ENCODE results near the gene MRPS10.
A peak's percentile ranks its signal among the peaks of the same experiment; 100 is the strongest.
"Not testable (repeated sequence)": the region's sequence is repeated elsewhere in the genome, so short reads cannot be mapped to it uniquely, and the experiment has no call there.

MRPS10 gene

DNA sequence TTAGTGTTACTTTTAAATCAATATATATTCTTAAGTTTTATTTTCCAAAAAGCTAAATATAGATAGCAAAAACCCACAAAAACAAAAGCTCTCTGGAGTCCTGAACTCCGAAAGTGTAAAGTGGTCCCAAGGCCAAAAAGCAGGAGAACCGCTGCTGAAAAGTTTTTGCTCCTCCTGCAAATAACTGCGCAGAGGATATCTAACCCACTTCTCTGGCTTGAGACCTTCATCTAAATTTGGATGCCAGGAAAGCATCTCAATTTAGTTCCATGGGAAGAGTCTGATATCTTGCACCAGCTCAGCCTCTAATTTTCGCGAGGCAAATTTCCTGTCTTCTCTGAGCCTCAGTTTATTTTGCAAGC is 523 bp downstream of the MRPS10 start:
- in situ Hi-C loops (cut with HindIII; ENCODE audit: low pct_unique_long_range_greater_than_20kb, low sequenced_read_pairs): no loop called here
- DNase-seq (ENCODE audit: low read depth in 1 of 2, low spot score in 1 of 2): no peak
- no peak for TF ChIP-seq JUND (IDR thresholded peaks at IDR 0.05; ENCODE audit: low read depth)

- DNase-seq (ENCODE audit: low read depth in 1 of 2, low spot score in 1 of 2); in situ Hi-C loops (cut with HindIII; ENCODE audit: low pct_unique_long_range_greater_than_20kb, low sequenced_read_pairs): not testable (repeated sequence)
Measured at GRCh38 chr6:42216495-42216894, 1.2 kb downstream of the MRPS10 start.

GRCh38 chr6:42212442-42212841 is 5.2 kb downstream of the MRPS10 start:
- TF ChIP-seq JUND (IDR thresholded peaks at IDR 0.05; ENCODE audit: low read depth): no peak
- in situ Hi-C loops (cut with HindIII; ENCODE audit: low pct_unique_long_range_greater_than_20kb, low sequenced_read_pairs): no loop called here
- no peak for DNase-seq (ENCODE audit: low read depth in 1 of 2, low spot score in 1 of 2)

DNA sequence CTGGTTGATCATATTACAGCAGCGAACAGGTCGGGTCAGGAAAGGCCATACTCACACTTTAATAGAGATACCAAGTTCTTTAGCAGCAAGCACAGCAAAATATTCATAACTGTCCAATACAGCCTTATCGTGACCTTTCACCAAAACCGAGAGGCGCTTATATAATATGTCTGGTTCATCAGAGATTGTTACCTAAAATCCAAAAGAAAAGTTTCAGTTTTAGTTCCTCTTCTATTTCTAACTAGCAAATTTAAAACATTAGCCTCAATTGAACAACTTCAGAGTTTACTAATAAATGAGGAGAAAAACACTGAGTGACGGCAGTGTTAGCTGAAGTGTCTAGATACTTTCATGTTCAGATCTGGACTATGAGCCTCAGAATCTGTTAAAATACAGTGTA is 5.9 kb downstream of the MRPS10 start:
- no peak for TF ChIP-seq JUND (IDR thresholded peaks at IDR 0.05; ENCODE audit: low read depth)
- no peak for DNase-seq (ENCODE audit: low read depth in 1 of 2, low spot score in 1 of 2)
- in situ Hi-C loops (cut with HindIII; ENCODE audit: low pct_unique_long_range_greater_than_20kb, low sequenced_read_pairs): no loop called here

- no peak for TF ChIP-seq JUND (IDR thresholded peaks at IDR 0.05; ENCODE audit: low read depth)
- in situ Hi-C loops (cut with HindIII; ENCODE audit: low pct_unique_long_range_greater_than_20kb, low sequenced_read_pairs): no loop called here
- no peak for DNase-seq (ENCODE audit: low read depth in 1 of 2, low spot score in 1 of 2)
Measured at GRCh38 chr6:42210551-42210950, 7.1 kb downstream of the MRPS10 start.

GRCh38 chr6:42207559-42207958 is 10.1 kb downstream of the MRPS10 start:
- in situ Hi-C loops (cut with HindIII; ENCODE audit: low pct_unique_long_range_greater_than_20kb, low sequenced_read_pairs); DNase-seq (ENCODE audit: low read depth in 1 of 2, low spot score in 1 of 2): not testable (repeated sequence)

DNA sequence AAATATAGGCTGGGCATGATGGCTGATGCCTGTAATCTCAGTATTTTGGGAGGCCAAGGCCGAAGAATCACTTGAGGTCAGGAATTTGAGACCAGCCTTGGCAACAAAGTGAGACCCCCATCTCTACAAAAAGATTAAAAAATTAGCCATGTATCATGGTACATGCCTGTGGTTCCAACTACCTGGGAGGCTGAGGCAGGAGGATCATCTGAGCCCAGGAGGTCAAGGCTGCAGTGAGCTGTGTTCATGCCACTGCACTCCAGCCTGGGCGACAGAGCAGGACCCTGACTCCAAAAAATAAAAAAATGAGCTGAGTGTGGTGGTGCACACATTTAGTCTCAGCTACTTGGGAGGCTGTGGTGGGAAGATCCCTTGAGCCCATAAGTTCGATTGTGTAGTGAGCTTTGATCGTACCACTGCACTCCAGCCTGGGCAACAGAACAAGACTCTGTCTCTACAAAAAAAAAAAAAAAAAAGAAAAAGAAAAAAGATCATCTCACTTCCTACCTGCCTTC is 12.8 kb downstream of the MRPS10 start:
- in situ Hi-C loops (cut with HindIII; ENCODE audit: low pct_unique_long_range_greater_than_20kb, low sequenced_read_pairs): no loop called here
- no peak for DNase-seq (ENCODE audit: low read depth in 1 of 2, low spot score in 1 of 2)
- no peak for TF ChIP-seq JUND (IDR thresholded peaks at IDR 0.05; ENCODE audit: low read depth)

GRCh38 chr6:42203183-42203582 is 14.5 kb downstream of the MRPS10 start:
- in situ Hi-C loops (cut with HindIII; ENCODE audit: low pct_unique_long_range_greater_than_20kb, low sequenced_read_pairs): no loop called here
- no peak for TF ChIP-seq JUND (IDR thresholded peaks at IDR 0.05; ENCODE audit: low read depth)
- DNase-seq (ENCODE audit: low read depth in 1 of 2, low spot score in 1 of 2): no peak

- DNase-seq (ENCODE audit: low read depth in 1 of 2, low spot score in 1 of 2); in situ Hi-C loops (cut with HindIII; ENCODE audit: low pct_unique_long_range_greater_than_20kb, low sequenced_read_pairs): not testable (repeated sequence)
Measured at GRCh38 chr6:42202131-42202915, 15.3 kb downstream of the MRPS10 start.

- DNase-seq (ENCODE audit: low read depth in 1 of 2, low spot score in 1 of 2): no peak
- in situ Hi-C loops (cut with HindIII; ENCODE audit: low pct_unique_long_range_greater_than_20kb, low sequenced_read_pairs): no loop called here
- no peak for TF ChIP-seq JUND (IDR thresholded peaks at IDR 0.05; ENCODE audit: low read depth)
Measured at GRCh38 chr6:42201382-42201781, 16.3 kb downstream of the MRPS10 start.

GRCh38 chr6:42200035-42200434 is 17.6 kb downstream of the MRPS10 start:
- peak in 1 of 2 experiments; percentile 30 for DNase-seq (ENCODE audit: low read depth in 1 of 2, low spot score in 1 of 2)
- TF ChIP-seq JUND (IDR thresholded peaks at IDR 0.05; ENCODE audit: low read depth): no peak
- in situ Hi-C loops (cut with HindIII; ENCODE audit: low pct_unique_long_range_greater_than_20kb, low sequenced_read_pairs): no loop called here

GRCh38 chr6:42199106-42199981 is 18.3 kb downstream of the MRPS10 start:
- DNase-seq (ENCODE audit: low read depth in 1 of 2, low spot score in 1 of 2): no peak
- in situ Hi-C loops (cut with HindIII; ENCODE audit: low pct_unique_long_range_greater_than_20kb, low sequenced_read_pairs): no loop called here
- TF ChIP-seq JUND (IDR thresholded peaks at IDR 0.05; ENCODE audit: low read depth): no peak
